ENCODE measurements around the gene MAPK12.

Gene MAPK12

GRCh38 chr22:50226875-50227165 lies 34.7 kb downstream of the MAPK12 start:
- TF ChIP-seq CTCF (IDR thresholded peaks at IDR 0.05): no peak

GRCh38 chr22:50226063-50226874 lies 35.2 kb downstream of the MAPK12 start:
- TF ChIP-seq CTCF (IDR thresholded peaks at IDR 0.05): no peak

- TF ChIP-seq CTCF (IDR thresholded peaks at IDR 0.05): no peak
These were observed 36.1 kb downstream of the MAPK12 start for GRCh38 chr22:50225200-50225969.

GRCh38 chr22:50224071-50224470 lies 37.4 kb downstream of the MAPK12 start:
- TF ChIP-seq CTCF (IDR thresholded peaks at IDR 0.05): no peak

- no peak for TF ChIP-seq CTCF (IDR thresholded peaks at IDR 0.05)
These were observed 39.0 kb downstream of the MAPK12 start for GRCh38 chr22:50222508-50222907.

- TF ChIP-seq CTCF (IDR thresholded peaks at IDR 0.05): no peak
These were observed 39.8 kb downstream of the MAPK12 start for GRCh38 chr22:50221410-50222300.

GRCh38 chr22:50220603-50221409 lies 40.7 kb downstream of the MAPK12 start:
- TF ChIP-seq CTCF (IDR thresholded peaks at IDR 0.05): no peak

Data from LNCAP (cell line).